Natural killer cell treated with Interleukin-12 subunit alpha and Interleukin-12 subunit beta and Interleukin-15 and Interleukin-18, amount 100 ng/mL, for 72 hours (primary cell): ENCODE results near the gene LRMDA. TPM values are rescaled to one million over a fixed set of nuclear protein-coding genes. Genes with fewer than 3 reads are reported as not detected.

Experiments
- ATAC-seq, 2 donors: fragments of 150-1000 bp; cut with Tn5 transposase in 1 of 2; sonication (Bioruptor Pico), chemical (Tn5 transposase) in 1 of 2; 2 replicates each; pipeline ENCODE4 v1.10.0; 2021
- DNase-seq: peaks from one replicate; pipeline ENCODE4 v3.0.0; 2022; ENCODE audit warnings: low spot score
- H3K27ac Mint-ChIP-seq, 2 donors: 1 replicate in 1 of 2; 2 replicates in 1 of 2; pipeline ENCODE4 v1.8.0; 2022; ENCODE audit warnings: mixed read lengths in 2 of 2, mild to moderate bottlenecking in 1 of 2, moderate library complexity in 1 of 2
- H3K27me3 Mint-ChIP-seq, 2 donors: 1 replicate in 1 of 2; 2 replicates in 1 of 2; pipeline ENCODE4 v1.8.0; 2022; ENCODE audit warnings: mixed read lengths in 2 of 2
- H3K36me3 Mint-ChIP-seq: one replicate; pipeline ENCODE4 v1.8.0; 2022; ENCODE audit warnings: mixed read lengths
- H3K4me1 Mint-ChIP-seq, 2 donors: 1 replicate in 1 of 2; 2 replicates in 1 of 2; pipeline ENCODE4 v1.8.0; 2022; ENCODE audit warnings: low read depth in 2 of 2, mixed read lengths in 2 of 2, mild to moderate bottlenecking in 1 of 2
- H3K4me3 Mint-ChIP-seq: one replicate; pipeline ENCODE4 v1.8.0; 2022; ENCODE audit warnings: mixed read lengths
- H3K9me3 Mint-ChIP-seq: 2 replicates; pipeline ENCODE4 v1.8.0; 2022; ENCODE audit warnings: mixed read lengths
- total RNA-seq, 2 donors: library from RNA; stranded (reverse); gene quantifications; one replicate each; pipeline ENCODE4 v1.2.3, GENCODE V29; 2022

Gene LRMDA
- total RNA-seq, 2 donors from 2014 or later = 0.92 to 1.8 TPM

GRCh38 chr10:75532253-75532924, 101.0 kb downstream of the LRMDA start:
- Mint-ChIP-seq H3K27ac (no peak overlapping the region), H3K27me3 (peaks cover 7 to 35% of the 10 kb centered on the region in 2 donors), H3K36me3 (no peaks in the 10 kb centered on the region), H3K4me3 (no peak overlapping the region), H3K4me1 (no peaks in the 10 kb centered on the region), H3K9me3 (no peaks in the 10 kb centered on the region)
- ATAC-seq (no peak), DNase-seq (no peak)

GRCh38 chr10:75538144-75538543, 106.7 kb downstream of the LRMDA start:
- H3K9me3 Mint-ChIP-seq = no peaks in the 10 kb centered on the region
- ATAC-seq = no peak
- no peak for DNase-seq
- H3K4me1 Mint-ChIP-seq = no peaks in the 10 kb centered on the region
- no peak overlapping the region for H3K4me3 Mint-ChIP-seq
- H3K27ac Mint-ChIP-seq = no peak overlapping the region
- no peaks in the 10 kb centered on the region for H3K36me3 Mint-ChIP-seq
- peaks cover 3 to 26% of the 10 kb centered on the region in 2 donors for H3K27me3 Mint-ChIP-seq

- Mint-ChIP-seq H3K9me3 (no peaks in the 10 kb centered on the region), H3K4me3 (no peak overlapping the region), H3K27me3 (peaks cover 4 to 21% of the 10 kb centered on the region in 2 donors), H3K4me1 (no peaks in the 10 kb centered on the region), H3K36me3 (no peaks in the 10 kb centered on the region), H3K27ac (no peak overlapping the region)
- no peak for DNase-seq
- no peak for ATAC-seq
Measured at GRCh38 chr10:75538765-75539164, 107.3 kb downstream of the LRMDA start.

- no peak for ATAC-seq
- H3K4me1 Mint-ChIP-seq = no peaks in the 10 kb centered on the region
- no peak overlapping the region for H3K4me3 Mint-ChIP-seq
- no peaks in the 10 kb centered on the region for H3K9me3 Mint-ChIP-seq
- DNase-seq = no peak
- H3K27me3 Mint-ChIP-seq = peaks cover 7 to 29% of the 10 kb centered on the region in 2 donors
- no peaks in the 10 kb centered on the region for H3K36me3 Mint-ChIP-seq
- H3K27ac Mint-ChIP-seq = no peak overlapping the region
Measured at GRCh38 chr10:75540357-75540966, 109.0 kb downstream of the LRMDA start.

- no peak for DNase-seq
Measured at GRCh38 chr10:75540981-75541380, 109.6 kb downstream of the LRMDA start.

GRCh38 chr10:75541411-75541810, 110.0 kb downstream of the LRMDA start:
- no peak for DNase-seq
- Mint-ChIP-seq H3K4me1 (no peaks in the 10 kb centered on the region), H3K27ac (no peak overlapping the region), H3K36me3 (no peaks in the 10 kb centered on the region), H3K4me3 (no peak overlapping the region), H3K9me3 (no peaks in the 10 kb centered on the region), H3K27me3 (peaks cover 7 to 29% of the 10 kb centered on the region in 2 donors)
- no peak for ATAC-seq

More at GRCh38 chr10:75540981-75541380, 109.6 kb downstream of the LRMDA start:
- Mint-ChIP-seq H3K27me3 (peaks cover 7 to 29% of the 10 kb centered on the region in 2 donors), H3K27ac (no peak overlapping the region), H3K36me3 (no peaks in the 10 kb centered on the region), H3K4me3 (no peak overlapping the region), H3K4me1 (no peaks in the 10 kb centered on the region), H3K9me3 (no peaks in the 10 kb centered on the region)
- ATAC-seq = no peak

GRCh38 chr10:75542084-75542483, 110.7 kb downstream of the LRMDA start:
- Mint-ChIP-seq H3K36me3 (no peaks in the 10 kb centered on the region), H3K9me3 (no peaks in the 10 kb centered on the region), H3K27ac (no peak overlapping the region), H3K4me1 (peaks cover 2 to 3% of the 10 kb centered on the region in 2 donors), H3K27me3 (peaks cover 7 to 29% of the 10 kb centered on the region in 2 donors), H3K4me3 (no peak overlapping the region)
- ATAC-seq = no peak
- DNase-seq = no peak

- H3K4me3 Mint-ChIP-seq = no peak overlapping the region
- no peak overlapping the region for H3K27ac Mint-ChIP-seq
Measured at GRCh38 chr10:75542906-75543305, 111.5 kb downstream of the LRMDA start.

GRCh38 chr10:75544386-75544785, 113.0 kb downstream of the LRMDA start:
- Mint-ChIP-seq H3K4me3 (no peak overlapping the region), H3K36me3 (no peaks in the 10 kb centered on the region), H3K27ac (no peak overlapping the region), H3K27me3 (peaks cover 7 to 22% of the 10 kb centered on the region in 2 donors), H3K4me1 (peaks cover 6 to 8% of the 10 kb centered on the region in 2 donors), H3K9me3 (no peaks in the 10 kb centered on the region)
- no peak for ATAC-seq
- no peak for DNase-seq

More at GRCh38 chr10:75542906-75543305, 111.5 kb downstream of the LRMDA start:
- ATAC-seq = no peak
- Mint-ChIP-seq H3K9me3 (no peaks in the 10 kb centered on the region), H3K27me3 (peaks cover 7 to 29% of the 10 kb centered on the region in 2 donors), H3K4me1 (peaks cover 6 to 8% of the 10 kb centered on the region in 2 donors), H3K36me3 (no peaks in the 10 kb centered on the region)
- no peak for DNase-seq

GRCh38 chr10:75544993-75545706, 113.7 kb downstream of the LRMDA start:
- H3K9me3 Mint-ChIP-seq = no peaks in the 10 kb centered on the region
- no peak for DNase-seq
- no peak for ATAC-seq
- peaks cover 4 to 15% of the 10 kb centered on the region in 2 donors for H3K27me3 Mint-ChIP-seq
- peaks cover 6 to 8% of the 10 kb centered on the region in 2 donors for H3K4me1 Mint-ChIP-seq
- no peak overlapping the region for H3K27ac Mint-ChIP-seq
- no peaks in the 10 kb centered on the region for H3K36me3 Mint-ChIP-seq
- H3K4me3 Mint-ChIP-seq = no peak overlapping the region

GRCh38 chr10:75546004-75546403, 114.6 kb downstream of the LRMDA start:
- Mint-ChIP-seq H3K4me3 (no peak overlapping the region), H3K9me3 (no peaks in the 10 kb centered on the region), H3K36me3 (no peaks in the 10 kb centered on the region), H3K27ac (no peak overlapping the region), H3K27me3 (peaks cover 4 to 14% of the 10 kb centered on the region in 2 donors), H3K4me1 (peaks cover 6 to 8% of the 10 kb centered on the region in 2 donors)
- ATAC-seq (no peak), DNase-seq (no peak)

- peaks cover 6 to 8% of the 10 kb centered on the region in 2 donors for H3K4me1 Mint-ChIP-seq
- no peaks in the 10 kb centered on the region for H3K9me3 Mint-ChIP-seq
- H3K4me3 Mint-ChIP-seq = no peak overlapping the region
- no peak overlapping the region for H3K27ac Mint-ChIP-seq
- peak; percentile 75 to 76 for ATAC-seq
- no peak for DNase-seq
- no peaks in the 10 kb centered on the region for H3K36me3 Mint-ChIP-seq
- H3K27me3 Mint-ChIP-seq = peaks cover 7 to 19% of the 10 kb centered on the region in 2 donors
Measured at GRCh38 chr10:75547391-75548298, 116.2 kb downstream of the LRMDA start.

GRCh38 chr10:75548356-75548755, 116.9 kb downstream of the LRMDA start:
- ATAC-seq (no peak), DNase-seq (no peak)
- Mint-ChIP-seq H3K4me1 (peaks cover 6 to 8% of the 10 kb centered on the region in 2 donors), H3K27ac (no peak overlapping the region), H3K27me3 (peaks cover 7 to 23% of the 10 kb centered on the region in 2 donors), H3K36me3 (no peaks in the 10 kb centered on the region), H3K4me3 (no peak overlapping the region), H3K9me3 (no peaks in the 10 kb centered on the region)
